Measurements from ENCODE around the gene CELF1.

Gene CELF1

DNA sequence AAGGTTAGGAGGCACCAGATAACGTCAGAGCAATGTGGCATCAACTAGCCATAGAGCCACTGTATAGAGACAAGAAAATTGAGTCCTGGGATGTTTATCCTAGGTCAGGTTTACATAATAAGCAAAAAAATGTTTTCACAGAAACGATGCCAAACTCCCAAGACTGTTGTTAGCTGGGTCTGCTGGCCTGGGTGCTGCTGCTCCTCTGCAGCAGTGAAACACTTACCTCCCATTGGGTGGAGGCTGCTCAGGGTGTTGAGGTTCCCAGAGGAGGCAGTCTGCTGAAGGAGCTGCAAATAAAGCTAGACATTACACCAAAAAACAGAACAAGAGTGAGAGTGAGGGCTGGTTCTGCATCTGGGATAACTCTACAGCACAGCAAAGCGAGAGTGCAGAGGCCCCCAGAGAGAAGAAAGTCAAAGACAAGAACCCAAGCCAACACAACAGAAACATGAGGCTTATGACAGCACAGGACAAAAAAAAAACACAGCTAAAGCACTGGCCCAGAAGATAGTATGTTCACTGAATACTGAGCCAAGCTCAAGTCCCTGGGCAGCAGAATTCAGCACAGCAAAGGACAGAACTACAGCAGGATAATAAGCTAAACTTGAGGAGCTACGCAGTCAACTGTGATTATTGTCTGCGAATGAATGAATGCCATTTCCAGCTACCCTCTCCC is 74.1 kb downstream of the CELF1 start:
- DNase-seq: no peak

DNA sequence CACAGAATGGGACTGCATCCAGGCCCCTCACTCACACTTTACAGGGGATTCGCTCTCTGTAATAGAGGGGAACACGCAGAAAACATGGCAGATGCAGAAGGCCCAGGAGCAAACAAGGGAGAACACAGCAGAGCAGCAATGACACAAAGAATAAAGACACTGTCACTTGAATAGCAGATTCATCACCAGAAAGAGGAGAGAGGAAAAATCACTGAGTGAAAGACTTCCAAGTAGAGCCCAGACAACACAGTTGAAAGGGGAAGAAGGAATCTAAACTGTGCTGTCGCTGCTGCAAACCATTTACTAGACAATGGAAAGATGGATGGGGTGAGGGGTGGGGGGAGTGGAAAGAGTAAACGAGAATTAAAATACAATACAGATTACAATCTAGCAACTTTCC is 75.2 kb downstream of the CELF1 start:
- no peak for DNase-seq

DNA sequence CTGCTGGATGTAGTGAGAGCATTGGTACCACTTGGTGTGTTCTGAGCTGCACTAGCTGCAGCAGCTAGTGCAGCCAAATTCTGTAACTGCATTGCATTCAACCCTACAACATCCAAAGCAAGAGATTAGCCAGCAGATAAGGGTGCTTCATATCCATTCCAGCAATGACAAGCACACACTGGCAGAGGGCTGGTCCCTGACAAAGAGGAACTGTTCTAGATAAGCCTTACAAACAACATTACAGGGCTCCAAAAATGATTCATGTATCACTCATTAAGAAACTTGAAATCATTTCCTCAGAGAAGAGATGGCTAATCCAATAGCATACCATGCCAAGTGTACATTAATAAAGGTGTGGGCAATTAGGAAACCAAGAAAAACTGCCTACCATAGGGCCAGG is 75.6 kb downstream of the CELF1 start:
- no peak for DNase-seq

DNA sequence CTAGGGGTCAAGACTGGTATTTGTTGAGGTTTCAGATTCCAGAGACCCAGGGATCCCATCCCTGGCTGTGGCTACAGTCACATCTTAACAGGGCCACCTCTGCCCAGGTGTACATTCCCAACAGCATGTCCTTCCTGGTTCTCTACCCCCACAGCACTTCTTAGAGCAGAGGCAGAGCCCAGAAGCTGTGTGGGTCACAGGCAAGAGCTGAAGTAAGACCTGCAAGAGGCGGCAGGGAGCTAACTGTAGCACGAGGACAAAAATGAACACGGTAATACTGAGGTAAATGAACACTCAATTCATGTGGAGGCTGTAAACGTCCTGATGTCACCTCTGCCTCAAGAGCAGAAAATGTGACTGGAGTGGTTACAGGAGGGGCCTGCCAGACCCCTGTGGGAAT is 82.3 kb downstream of the CELF1 start:
- no peak for DNase-seq

DNA sequence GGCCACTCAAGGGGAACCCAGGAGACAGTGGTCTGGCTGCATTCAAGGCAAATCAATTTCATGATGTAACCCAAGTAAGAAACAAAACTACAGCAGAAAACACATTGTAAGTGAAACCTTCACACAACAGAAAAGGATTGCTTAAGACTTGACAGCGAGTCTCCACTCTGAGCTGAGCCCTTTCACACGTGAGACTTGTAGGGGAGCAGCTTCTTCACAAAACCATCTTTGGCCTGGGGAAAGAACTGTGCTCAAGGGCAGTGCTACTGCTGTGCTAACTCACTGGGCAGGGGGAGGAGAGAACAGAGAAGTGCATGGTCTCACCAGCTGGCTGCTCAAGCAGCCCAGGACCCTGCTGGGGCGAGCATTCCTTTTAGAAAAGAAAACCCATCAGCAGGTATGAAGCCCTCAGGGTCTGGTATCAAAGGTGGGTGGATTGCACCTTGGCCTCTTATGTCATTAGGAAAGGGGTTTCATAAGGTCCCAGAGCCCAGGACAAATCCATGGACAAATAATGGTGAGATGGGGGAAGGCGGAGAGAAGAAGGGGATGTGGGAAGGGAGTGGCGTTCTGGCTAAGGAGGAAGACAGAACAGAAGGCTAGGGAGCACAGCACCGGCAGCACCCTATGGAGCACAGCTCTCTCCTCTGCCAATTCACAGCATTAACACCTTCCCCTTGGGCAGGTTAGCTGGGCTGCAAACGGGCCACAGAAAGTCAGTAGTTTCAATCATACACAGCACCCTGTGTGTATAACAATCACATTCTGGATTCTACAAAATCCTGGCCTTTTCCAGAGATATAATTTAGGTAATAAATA is 83.4 kb downstream of the CELF1 start:
- DNase-seq: no peak

DNA sequence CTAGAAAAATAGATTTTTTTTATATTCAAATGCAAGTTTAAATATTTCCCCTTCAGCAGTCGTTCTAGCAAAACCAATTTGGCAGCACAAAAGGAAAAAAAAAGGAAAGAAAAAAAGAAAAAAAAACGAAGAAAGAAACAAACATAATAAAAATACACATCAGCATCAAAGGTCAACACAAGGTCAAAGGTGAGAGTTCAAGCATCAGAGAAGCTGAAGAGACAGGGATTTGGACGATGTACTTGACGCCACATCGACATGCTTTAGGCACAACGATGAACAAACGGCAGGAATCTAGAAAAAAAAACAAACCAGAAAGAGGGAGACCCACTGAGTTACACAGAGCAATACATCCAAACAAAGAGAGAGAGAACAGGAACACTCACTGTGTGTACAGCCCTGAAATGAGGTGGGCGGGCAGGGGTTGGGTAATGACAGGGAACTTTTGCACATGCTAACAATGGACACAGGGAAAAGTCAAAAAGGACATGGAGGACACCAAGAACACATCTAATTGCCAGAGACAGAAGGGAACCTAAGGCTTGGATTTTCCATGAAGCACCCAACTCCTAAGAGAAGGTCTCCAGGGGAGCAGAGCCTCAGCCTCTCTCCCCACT is 84.2 kb downstream of the CELF1 start:
- DNase-seq: no peak

DNA sequence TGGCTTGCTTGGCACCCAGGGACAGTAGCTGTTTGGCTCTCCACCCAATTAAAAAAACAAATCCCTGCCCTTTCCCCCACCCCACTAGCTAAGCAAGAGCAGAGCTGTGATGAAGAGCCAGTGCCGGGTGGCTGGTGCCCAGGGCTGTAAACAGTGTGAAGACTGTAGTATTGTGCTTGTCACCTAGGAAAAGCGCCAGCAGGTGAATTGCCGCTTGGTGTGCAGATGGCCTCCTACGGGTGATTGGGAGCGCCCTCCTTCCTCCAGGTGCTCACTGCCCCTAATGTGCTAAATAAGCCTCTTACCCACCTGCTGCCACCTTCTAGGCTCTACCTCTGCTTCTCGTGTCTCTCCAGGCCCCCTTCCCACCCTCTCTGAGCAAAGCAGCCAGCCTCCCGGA is 85.6 kb downstream of the CELF1 start:
- no peak for DNase-seq

DNA sequence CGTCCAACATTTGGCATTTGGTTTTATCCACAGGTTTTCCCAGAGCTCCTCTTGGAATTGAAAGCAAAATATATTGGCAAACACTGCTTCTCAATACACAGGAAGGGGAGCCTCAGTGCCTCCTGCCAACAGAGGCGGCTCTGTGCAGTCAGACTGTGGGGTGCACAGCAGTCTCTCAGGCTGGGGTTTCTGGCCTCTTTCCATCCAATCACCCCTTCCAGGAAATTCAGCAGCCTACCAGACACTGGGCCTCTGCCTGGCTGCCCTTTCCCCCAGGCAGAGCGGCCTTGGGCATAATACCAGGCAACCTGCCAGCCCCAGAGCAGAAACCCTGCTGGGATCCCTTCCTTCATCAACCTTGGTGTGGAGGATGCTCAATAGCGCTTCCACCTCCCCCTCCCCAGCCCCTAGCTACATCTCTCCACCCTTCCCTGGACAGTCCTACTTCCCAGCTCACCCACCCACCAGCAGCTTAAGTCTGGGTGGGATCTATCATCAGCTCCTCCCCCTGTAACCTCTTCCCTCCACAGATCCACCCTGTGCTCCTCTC is 86.2 kb downstream of the CELF1 start:
- DNase-seq: no peak

DNA sequence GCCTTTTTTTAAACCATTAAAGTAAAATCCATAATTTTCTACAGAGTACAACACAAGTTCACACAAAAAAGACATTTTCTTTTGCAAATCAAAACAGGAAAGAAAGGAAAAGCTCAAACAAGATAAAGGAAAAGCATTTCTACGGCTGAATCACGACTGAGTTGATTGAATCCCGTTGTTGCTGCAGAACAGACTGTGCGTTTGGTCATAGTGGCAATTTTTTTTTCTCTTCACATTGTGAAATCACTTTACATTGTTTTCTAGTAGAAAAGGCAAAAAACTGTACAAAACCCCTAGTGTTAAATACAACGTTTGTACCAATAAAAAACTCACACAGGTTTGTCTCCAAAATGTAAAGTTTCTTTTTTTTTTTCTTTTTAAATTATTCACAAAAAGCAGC is 86.7 kb downstream of the CELF1 start:
- DNase-seq: no peak

DNA sequence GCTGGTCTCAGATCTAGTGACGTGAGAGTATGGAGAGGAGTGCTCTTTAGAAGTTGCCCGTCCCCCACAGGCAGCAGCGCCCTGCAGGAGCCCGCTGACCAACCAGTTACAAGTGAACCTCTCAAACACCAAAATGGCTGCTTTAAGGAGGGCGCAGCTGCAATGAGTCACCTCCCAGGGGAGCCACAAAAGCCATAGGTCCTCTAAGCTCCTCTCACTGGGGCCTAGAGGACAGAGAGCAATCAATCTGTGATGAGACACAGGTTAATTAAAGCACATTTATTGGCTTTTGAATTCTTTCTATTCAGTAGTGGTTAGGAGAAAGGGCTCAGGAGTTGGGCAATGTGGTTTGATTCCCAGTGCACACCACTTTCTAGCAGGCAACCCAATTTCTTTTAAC is 88.4 kb downstream of the CELF1 start:
- no peak for DNase-seq

DNA sequence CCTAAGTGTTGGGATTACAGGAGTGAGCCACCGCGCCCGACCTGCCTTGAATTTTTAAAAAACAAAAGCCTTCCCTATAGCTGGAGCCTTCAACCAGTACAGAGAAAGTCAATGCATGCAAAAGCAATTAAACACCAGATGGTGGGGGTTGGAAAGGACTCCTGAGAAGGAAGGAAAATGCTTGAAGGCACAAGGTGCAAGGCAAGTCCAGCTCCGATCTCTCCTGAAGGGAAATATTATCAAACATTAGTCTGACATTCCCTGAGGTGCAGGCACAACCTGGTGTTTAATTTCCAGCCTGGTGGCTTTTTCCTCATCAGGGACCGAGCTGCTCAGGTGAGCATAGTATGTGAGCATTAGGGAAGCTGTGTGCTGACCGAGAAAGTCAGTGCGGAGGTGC is 91.1 kb downstream of the CELF1 start:
- no peak for DNase-seq

DNA sequence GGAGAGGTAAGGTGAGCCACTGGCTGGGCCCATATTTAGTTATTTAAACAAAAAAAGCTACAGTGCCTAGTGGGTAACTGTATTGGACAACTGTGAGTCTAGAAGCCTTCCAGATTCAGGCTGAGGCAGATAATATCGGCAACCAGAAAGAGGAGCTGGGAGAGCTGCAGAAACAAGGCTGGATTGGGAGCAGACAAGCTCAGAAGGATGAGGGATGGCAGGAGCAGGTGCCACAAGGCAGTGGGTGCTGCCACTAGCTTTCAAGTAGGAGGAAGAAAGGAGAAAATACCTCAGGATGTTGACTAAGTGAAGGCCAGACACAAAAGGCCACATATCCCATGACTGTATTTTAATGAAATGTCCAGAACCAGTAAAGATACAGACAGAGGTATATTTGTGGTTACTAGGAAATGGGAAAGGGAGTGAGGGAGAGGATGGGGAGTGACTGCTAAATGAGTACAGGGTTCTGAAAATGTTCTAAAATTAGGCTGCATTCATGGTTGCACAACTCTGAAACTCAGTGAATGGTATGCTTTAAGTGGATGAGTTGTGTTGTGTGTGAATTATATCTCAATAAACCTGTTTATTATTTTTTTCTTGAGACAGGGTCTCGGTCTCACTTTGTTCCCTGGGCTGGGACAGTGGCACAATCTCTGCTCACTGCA is 92.2 kb downstream of the CELF1 start:
- no peak for DNase-seq

DNA sequence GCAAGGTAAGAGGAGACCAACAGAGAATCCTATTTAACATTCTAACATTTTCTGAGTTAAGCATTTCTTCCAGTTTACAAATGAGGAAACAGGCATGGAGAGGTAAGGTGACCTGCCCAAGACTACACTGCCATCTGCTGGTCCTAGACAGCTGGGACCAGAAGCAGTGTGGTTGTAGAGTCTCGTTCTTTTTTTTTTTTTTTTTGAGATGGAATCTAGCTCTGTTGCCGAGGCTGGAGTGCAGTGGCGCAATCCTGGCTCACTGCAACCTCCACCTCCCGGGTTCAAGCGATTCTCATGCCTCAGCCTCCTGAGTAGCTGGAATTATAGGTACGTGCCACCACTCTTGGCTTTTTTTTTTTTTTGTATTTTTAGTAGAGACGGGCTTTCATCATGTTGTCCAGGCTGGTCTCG is 98.7 kb downstream of the CELF1 start:
- DNase-seq: peak; percentile 55

DNA sequence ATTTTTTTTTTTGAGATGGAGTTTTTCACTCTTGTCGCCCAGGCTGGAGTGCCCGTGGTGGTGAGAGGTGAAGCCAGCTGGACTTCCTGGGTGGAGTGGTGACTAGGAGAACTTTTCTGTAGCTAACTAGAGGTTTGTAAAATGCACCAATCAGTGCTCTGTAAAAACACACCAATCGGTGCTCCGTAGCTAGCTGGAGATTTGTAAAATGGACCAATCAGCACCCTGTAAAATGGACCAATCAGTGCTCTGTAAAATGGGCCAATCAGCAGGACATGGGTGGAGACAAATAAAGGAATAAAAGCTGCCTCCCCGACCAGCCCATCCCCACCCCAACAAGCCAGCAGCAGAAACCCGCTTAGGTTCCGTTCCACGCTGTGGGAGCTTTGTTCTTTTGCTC is 99.6 kb downstream of the CELF1 start:
- DNase-seq: no peak

DNA sequence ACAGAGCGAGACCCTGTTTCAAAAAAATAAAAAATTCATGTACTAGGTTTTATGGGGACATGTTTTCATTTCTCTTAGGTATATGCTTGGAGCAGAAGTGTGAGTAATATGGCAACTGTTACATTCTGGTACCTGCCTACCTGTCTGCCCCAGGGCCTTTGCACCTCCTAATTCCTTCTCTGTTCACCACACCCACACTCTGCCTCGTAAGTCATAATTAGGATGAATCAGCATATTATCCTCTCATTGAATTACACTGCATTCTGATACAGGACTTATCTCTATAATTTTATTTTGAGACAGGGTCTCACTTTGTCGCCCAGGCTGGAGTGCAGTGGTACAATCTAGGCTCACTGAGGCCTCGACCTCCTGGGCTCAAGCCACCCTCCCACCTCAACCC is 100.9 kb downstream of the CELF1 start:
- DNase-seq: no peak

DNA sequence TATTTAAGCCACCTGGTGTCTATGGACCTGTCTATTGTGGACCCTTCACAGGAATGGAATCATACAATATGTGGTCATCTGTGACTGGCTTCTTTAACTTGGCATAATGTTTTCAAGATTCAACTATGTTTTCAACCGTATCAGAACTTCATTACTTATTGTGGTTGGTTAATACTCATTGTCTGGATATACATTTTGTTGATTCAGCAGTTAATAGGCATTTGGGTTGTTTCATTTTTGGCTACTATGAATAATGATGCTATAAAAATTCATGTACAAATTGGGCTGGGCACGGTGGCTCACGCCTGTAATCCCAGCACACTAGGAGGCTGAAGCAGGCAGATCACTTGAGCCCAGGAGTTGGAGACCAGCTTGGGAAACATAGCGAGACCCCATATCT is 101.5 kb downstream of the CELF1 start:
- DNase-seq: no peak

DNA sequence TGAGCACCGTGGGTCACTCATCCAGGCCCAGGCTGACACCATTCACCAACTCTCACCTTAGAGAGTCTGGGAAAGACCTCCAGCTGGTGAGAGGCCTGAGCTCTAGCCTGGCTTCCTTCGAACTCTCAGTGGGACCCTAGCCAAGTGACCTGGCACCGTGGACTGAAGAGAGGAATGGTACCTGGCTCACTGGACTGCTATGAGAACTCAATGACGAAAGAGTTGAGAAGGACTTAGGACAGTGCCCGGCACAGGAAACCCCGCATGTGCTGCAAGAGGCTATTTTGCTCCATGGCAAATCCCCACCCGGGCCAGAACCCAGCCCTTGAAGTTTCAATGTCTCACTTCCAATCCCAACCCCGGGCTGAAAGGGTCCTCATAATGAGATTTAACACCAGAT is 103.4 kb downstream of the CELF1 start:
- no peak for DNase-seq

DNA sequence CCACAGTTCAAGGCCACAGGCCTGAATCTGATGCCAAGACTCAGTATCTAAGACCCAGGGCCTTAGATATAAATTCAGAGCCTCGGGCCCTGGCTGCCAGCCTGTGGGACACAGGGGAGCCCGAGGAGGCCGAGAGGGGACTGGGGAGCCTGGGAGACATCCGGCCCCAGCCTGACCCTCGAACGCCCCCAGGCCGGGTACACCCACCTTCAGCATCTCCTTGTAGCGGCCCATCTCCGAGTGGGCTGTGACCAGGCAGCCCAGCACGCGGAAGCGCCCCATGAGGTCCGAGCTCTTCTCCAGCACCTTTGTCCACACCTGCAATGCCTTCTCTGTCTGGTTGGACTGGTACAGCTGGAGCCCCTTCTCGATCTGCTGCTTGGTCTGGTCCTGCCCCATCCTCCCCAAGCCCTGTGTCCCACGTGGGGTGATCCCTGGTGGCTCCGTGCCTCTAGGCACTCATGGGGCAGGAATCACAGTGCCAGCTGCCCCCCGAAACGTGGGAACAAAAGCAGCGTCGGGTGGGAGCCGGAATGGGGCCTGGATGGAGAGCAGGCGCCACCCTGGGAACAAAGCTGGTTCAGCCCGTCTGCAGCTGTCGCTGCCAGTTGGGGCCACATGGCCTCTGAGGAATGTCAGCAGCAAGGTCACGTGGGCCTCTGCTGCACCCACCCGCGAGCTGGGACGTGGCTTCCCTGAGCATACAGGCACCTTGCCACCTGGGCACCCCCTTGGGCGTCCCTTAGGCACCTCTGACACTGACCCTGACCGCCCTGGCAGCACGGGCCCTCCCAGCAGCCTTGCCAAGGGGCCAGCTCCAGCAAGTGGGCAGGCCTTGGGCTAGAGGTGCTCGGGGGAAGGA is 104.1 kb downstream of the CELF1 start, which contains the start of gene RAPSN:
Gene RAPSN (minus strand): TSS at position 571 of the 862 bp plus-strand sequence. CDS start 172 bp downstream, at position 399.
- no peak for DNase-seq

DNA sequence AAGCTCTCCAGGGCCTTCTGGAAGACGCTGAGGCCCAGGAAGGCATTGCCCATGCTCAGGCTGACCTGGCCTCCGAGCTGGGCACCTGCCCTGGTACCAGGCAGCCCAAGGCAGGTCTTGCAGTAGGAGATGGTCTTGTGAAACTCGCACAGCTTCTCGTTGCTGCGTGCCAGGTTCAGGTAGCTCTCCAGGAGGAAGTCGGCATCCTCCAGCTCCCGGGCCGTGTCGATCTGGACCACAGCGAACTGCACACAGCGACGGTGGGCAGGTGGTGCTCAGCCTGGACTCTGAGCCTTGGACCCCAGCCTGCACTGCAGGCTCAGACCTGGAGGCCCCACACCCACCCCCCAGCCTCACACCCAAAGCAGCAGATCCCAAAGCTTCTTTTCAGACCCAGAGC is 105.0 kb downstream of the CELF1 start:
- no peak for DNase-seq

DNA sequence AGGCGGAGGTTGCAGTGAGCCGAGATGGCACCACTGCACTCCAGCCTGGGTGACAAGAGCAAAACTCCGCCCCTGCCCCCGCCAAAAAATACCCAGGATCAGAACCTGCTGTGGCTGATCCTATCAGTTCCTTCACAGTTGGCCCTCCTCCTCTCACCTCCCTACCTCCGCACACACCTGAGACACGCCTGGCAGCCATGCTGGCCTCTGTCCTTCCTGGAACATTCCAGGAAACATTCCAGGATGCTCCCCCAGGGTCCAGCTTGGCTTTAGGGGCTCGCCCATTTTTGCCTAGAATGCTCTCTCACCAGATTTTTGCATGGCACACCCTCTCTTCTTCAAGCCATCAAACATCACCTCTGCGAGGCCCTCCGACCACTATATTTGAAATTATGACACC is 106.1 kb downstream of the CELF1 start:
- DNase-seq: no peak

DNA sequence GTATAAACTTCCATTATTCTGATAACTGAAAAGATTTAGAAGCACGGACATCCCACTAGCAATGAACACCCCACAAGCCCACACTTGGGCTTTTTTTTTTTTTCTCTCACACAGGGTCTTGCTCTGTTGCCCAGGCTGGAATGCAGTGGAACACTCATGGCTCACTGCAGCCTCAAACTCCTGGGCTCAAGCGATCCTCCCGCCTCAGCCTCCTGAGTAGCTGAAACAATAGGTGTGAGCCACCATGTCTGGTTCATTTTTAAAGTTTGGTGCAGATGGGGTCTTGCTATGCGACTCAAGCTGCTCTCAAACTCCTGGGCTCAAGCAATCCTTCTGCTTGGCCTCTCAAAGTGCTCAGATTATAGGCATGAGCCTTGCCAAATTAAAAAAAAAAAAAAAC is 107.1 kb downstream of the CELF1 start:
- no peak for DNase-seq

DNA sequence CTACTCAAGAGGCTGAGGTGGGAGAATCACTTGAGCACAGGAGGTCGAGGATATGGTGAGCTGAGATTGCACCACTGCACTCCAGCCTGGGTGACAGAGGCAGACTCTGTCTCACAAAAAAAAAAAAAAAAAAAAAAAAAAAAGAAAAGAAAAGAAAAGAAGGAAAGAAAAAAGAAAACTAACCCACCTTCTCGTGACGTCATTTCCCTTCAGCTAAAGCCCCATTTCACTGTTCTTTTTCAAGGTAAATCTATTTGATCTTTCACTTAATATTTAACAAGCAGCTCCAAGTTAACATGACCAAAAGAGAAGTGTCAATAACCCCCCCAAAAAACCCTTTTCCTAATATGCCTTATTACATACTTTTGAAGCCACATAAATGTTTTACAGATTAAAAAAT is 109.1 kb downstream of the CELF1 start:
- DNase-seq: no peak

Data from activated gamma-delta T cell treated with Interleukin-2 at 50 U/mL for 16 hours (primary cell).